ENCODE measurements around the gene ASXL2.

DNA sequence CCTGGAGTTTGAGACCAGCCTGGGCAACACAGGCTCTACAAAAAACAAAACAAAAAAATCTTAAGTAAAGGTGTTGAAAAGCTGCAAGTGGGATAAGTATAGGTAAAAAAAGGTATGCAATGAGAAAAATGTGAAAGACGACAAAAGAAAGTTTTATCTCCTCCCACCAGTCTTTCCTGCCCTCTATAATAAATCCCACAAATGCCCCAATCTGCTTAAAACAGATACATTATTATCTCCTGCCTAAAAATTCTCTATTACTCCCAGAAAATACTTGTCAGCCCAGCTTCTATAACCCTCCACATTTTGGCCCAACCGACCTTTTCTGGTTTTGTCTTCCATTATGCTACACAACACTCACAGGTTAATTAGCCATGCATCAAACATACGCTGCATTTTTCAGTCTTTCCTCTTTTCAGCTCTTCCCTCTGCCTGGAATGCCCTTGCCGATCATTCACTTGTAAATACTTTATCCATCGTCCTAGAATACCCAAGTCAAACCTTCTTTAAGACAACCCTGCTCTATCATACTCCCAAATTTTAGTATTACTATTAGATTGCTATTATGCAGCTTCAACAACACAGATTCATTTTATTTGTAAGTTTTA is 10.8 kb downstream of the ASXL2 start:
- TF ChIP-seq SPI1 (IDR thresholded peaks at IDR 0.05; ENCODE audit: low read depth, low read length): no peak
- TF ChIP-seq POLR2AphosphoS5 (IDR thresholded peaks at IDR 0.05; ENCODE audit: low read depth, low read length): no peak
